GM23338 (cell line): ENCODE data around the gene AOAH. TPM values are rescaled to one million over a fixed set of nuclear protein-coding genes. Genes with fewer than 3 reads are reported as not detected.

ENCODE experiments used
- ATAC-seq: fragments of 200-7000 bp; cut with Tn5 transposase; 3 replicates; pipeline ENCODE4 v1.9.1; 2020
- DNase-seq: peaks from one replicate; pipeline ENCODE4 v3.0.0-alpha.2; 2015; ENCODE audit warnings: low spot score
- H2AFZ ChIP-seq: fragments of 200-600 bp; sonication (generic); 2 replicates; pipeline ENCODE4 v1.8.0; 2016; ENCODE audit warnings: antibody characterized with exemption, mild to moderate bottlenecking, moderate library complexity
- H3F3A ChIP-seq: fragments of 200-600 bp; sonication (generic); replicated peaks from 2 replicates; pipeline ENCODE4 v1.8.0; 2017; ENCODE audit warnings: antibody characterized with exemption, mixed run types, low read depth
- H3K27ac ChIP-seq: fragments of 200-600 bp; sonication (generic); 2 replicates; pipeline ENCODE4 v1.6.1; 2016; ENCODE audit warnings: low read depth
- H3K27me3 ChIP-seq: fragments of 200-600 bp; sonication (generic); 2 replicates; pipeline ENCODE4 v1.8.0; 2016; ENCODE audit warnings: mild to moderate bottlenecking, mixed run types, moderate library complexity; ENCODE audit not compliant: insufficient read depth
- H3K36me3 ChIP-seq: fragments of 200-600 bp; sonication (generic); 2 replicates; pipeline ENCODE4 v1.8.0; 2016; ENCODE audit warnings: mild to moderate bottlenecking; ENCODE audit not compliant: insufficient read depth
- H3K4me1 ChIP-seq: fragments of 200-600 bp; sonication (generic); 2 replicates; pipeline ENCODE4 v1.8.0; 2016; ENCODE audit warnings: mild to moderate bottlenecking, moderate library complexity; ENCODE audit not compliant: insufficient read depth
- H3K4me2 ChIP-seq: fragments of 200-600 bp; sonication (generic); 2 replicates; pipeline ENCODE4 v1.7.1; 2017; ENCODE audit warnings: mixed run types
- H3K4me3 ChIP-seq: fragments of 200-600 bp; sonication (generic); 2 replicates; pipeline ENCODE4 v1.6.1; 2016; ENCODE audit warnings: mixed run types
- H3K79me2 ChIP-seq: fragments of 200-600 bp; sonication (generic); replicated peaks from 2 replicates; pipeline ENCODE4 v1.8.0; 2017; ENCODE audit warnings: mild to moderate bottlenecking; ENCODE audit not compliant: insufficient read depth
- H3K9me2 ChIP-seq: fragments of 200-600 bp; sonication (generic); 2 replicates; pipeline ENCODE4 v1.8.0; 2017; ENCODE audit not compliant: insufficient read depth
- H4K20me1 ChIP-seq: fragments of 200-600 bp; sonication (generic); replicated peaks from 2 replicates; pipeline ENCODE4 v1.8.0; 2017; ENCODE audit warnings: mild to moderate bottlenecking; ENCODE audit not compliant: insufficient read depth
- H3K27ac Mint-ChIP-seq: 2 replicates; pipeline ENCODE4 v1.8.0; 2020; ENCODE audit warnings: inconsistent platforms, mild to moderate bottlenecking, moderate library complexity, mixed read lengths
- H3K27me3 Mint-ChIP-seq: 3 replicates; pipeline ENCODE4 v1.8.0; 2022; ENCODE audit warnings: low read depth, mild to moderate bottlenecking, moderate library complexity, mixed read lengths, inconsistent platforms; ENCODE audit not compliant: insufficient read depth, poor library complexity
- H3K36me3 Mint-ChIP-seq: 3 replicates; pipeline ENCODE4 v1.8.0; 2021; ENCODE audit warnings: low read depth, mild to moderate bottlenecking, inconsistent platforms, moderate library complexity, mixed read lengths
- H3K4me1 Mint-ChIP-seq: 3 replicates; pipeline ENCODE4 v1.8.0; 2020; ENCODE audit warnings: mild to moderate bottlenecking, inconsistent platforms, mixed read lengths
- H3K4me3 Mint-ChIP-seq: 3 replicates; pipeline ENCODE4 v1.8.0; 2021; ENCODE audit warnings: moderate library complexity, mild to moderate bottlenecking, inconsistent platforms, mixed read lengths
- H3K9me3 Mint-ChIP-seq: 3 replicates; pipeline ENCODE4 v1.8.0; 2020; ENCODE audit warnings: moderate library complexity, mild to moderate bottlenecking, inconsistent platforms, mixed read lengths
- EZH2phosphoT487 ChIP-seq: fragments of 200-600 bp; sonication (generic); IDR thresholded peaks from one replicate; pipeline ENCODE4 v1.8.1; 2018; ENCODE audit warnings: antibody characterized with exemption; ENCODE audit not compliant: unreplicated experiment
- JUNB ChIP-seq: IDR thresholded peaks from one replicate; pipeline ENCODE4 v1.6.1; 2016; ENCODE audit warnings: antibody characterized with exemption; ENCODE audit not compliant: unreplicated experiment
- NANOG ChIP-seq: IDR thresholded peaks from 2 replicates; pipeline ENCODE4 v1.6.1; 2016; ENCODE audit warnings: antibody characterized with exemption, borderline replicate concordance
- POLR2AphosphoS5 ChIP-seq: IDR thresholded peaks from 2 replicates; pipeline ENCODE4 v1.6.1; 2016; ENCODE audit warnings: antibody characterized with exemption, low read depth
- STAT1 ChIP-seq: IDR thresholded peaks from one replicate; pipeline ENCODE4 v1.6.1; 2016; ENCODE audit warnings: antibody characterized with exemption; ENCODE audit not compliant: unreplicated experiment
- ZNF114 ChIP-seq: fragments of 250-450 bp; sonication (Bioruptor Pico); IDR thresholded peaks from 2 replicates; pipeline ENCODE4 v1.5.0; 2020; ENCODE audit warnings: mild to moderate bottlenecking, moderate library complexity
- ZNF331 ChIP-seq: fragments of 250-450 bp; sonication (Bioruptor Pico); IDR thresholded peaks from 2 replicates; pipeline ENCODE4 v1.5.0; 2020; ENCODE audit warnings: low read depth, mild to moderate bottlenecking, moderate library complexity
- polyA plus RNA-seq: library from polyadenylated mRNA; unstranded; fragments of >200 nt; fragmentation: Nextera tagmentation; extraction: Ambion mirVana; gene quantifications from 2 replicates; pipeline ENCODE4 v1.2.1, GENCODE V29; 2016
- total RNA-seq: library from RNA; depleted of rRNA; stranded (reverse); fragments of >200 nt; shearing (Covaris generic); gene quantifications from 2 replicates; pipeline ENCODE4 v1.2.3, GENCODE V29; 2014
- TF ChIP-seq, protein P1 (sequence below): IDR thresholded peaks from one replicate; pipeline ENCODE4 v1.6.1; 2018; ENCODE audit warnings: antibody characterized with exemption; ENCODE audit not compliant: unreplicated experiment
- TF ChIP-seq, protein P2 (sequence below): IDR thresholded peaks from 2 replicates; pipeline ENCODE4 v1.6.1; 2016; ENCODE audit warnings: antibody characterized with exemption
- TF ChIP-seq, protein P3 (sequence below): fragments of 250-450 bp; sonication (Bioruptor Pico); IDR thresholded peaks from 2 replicates; pipeline ENCODE4 v1.5.0; 2020; ENCODE audit warnings: mild to moderate bottlenecking, moderate library complexity

AOAH gene
- total and polyA plus RNA-seq, 2 experiments from 2014 or later: not detected

DNA sequence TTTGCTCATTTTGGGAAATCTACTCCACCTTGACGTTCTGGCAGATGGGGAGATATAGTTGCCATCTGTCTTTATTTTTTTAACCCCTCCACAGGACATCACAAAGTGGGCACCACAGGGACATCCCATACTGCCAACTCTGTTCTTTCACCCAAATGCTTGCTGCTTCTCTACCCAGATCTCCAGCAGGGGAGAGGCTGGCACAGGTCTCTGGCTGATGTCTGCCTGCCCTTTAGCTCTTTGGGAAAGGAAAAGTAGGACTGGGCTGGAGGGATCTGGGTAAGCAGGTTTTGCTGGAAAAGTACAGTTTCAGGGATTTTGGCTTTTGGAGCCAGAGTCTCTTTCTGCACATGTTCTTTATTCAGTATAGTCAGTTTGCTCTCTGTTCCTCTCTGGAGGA, 178.0 kb downstream of the AOAH start:
- Mint-ChIP-seq H3K36me3 (no peaks in the 10 kb centered on the region), H3K27me3 (peaks cover 1% of the 10 kb centered on the region), H3K4me3 (no peak overlapping the region), H3K27ac (no peak overlapping the region), H3K9me3 (no peaks in the 10 kb centered on the region), H3K4me1 (no peaks in the 10 kb centered on the region; the same call in 2 of the 3 replicates)
- no peak overlapping the region for H3K27ac ChIP-seq
- no peaks in the 10 kb centered on the region for H3K79me2 ChIP-seq
- H3K9me2 ChIP-seq: peaks cover 4% of the 10 kb centered on the region; the same call in 1 of the 2 replicates
- H3K36me3 ChIP-seq: no peaks in the 10 kb centered on the region; the same call in 1 of the 2 replicates
- no peak overlapping the region for H3K4me2 ChIP-seq
- no peaks in the 10 kb centered on the region for H3K4me1 ChIP-seq
- ATAC-seq: no peak
- H3K27me3 ChIP-seq: no peaks in the 10 kb centered on the region
- DNase-seq: no peak
- H2AFZ ChIP-seq: no peak overlapping the region
- no peaks in the 10 kb centered on the region for H4K20me1 ChIP-seq
- H3F3A ChIP-seq: no peaks in the 10 kb centered on the region
- no peak overlapping the region for H3K4me3 ChIP-seq
- no peak for TF ChIP-seq ZNF331 (CRISPR knock-in tag)
- TF ChIP-seq, protein P1, sequence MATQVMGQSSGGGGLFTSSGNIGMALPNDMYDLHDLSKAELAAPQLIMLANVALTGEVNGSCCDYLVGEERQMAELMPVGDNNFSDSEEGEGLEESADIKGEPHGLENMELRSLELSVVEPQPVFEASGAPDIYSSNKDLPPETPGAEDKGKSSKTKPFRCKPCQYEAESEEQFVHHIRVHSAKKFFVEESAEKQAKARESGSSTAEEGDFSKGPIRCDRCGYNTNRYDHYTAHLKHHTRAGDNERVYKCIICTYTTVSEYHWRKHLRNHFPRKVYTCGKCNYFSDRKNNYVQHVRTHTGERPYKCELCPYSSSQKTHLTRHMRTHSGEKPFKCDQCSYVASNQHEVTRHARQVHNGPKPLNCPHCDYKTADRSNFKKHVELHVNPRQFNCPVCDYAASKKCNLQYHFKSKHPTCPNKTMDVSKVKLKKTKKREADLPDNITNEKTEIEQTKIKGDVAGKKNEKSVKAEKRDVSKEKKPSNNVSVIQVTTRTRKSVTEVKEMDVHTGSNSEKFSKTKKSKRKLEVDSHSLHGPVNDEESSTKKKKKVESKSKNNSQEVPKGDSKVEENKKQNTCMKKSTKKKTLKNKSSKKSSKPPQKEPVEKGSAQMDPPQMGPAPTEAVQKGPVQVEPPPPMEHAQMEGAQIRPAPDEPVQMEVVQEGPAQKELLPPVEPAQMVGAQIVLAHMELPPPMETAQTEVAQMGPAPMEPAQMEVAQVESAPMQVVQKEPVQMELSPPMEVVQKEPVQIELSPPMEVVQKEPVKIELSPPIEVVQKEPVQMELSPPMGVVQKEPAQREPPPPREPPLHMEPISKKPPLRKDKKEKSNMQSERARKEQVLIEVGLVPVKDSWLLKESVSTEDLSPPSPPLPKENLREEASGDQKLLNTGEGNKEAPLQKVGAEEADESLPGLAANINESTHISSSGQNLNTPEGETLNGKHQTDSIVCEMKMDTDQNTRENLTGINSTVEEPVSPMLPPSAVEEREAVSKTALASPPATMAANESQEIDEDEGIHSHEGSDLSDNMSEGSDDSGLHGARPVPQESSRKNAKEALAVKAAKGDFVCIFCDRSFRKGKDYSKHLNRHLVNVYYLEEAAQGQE: no peak
- TF ChIP-seq, protein P2, sequence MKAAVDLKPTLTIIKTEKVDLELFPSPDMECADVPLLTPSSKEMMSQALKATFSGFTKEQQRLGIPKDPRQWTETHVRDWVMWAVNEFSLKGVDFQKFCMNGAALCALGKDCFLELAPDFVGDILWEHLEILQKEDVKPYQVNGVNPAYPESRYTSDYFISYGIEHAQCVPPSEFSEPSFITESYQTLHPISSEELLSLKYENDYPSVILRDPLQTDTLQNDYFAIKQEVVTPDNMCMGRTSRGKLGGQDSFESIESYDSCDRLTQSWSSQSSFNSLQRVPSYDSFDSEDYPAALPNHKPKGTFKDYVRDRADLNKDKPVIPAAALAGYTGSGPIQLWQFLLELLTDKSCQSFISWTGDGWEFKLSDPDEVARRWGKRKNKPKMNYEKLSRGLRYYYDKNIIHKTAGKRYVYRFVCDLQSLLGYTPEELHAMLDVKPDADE: no peak
- TF ChIP-seq STAT1: no peak
- no peak for TF ChIP-seq ZNF114 (CRISPR knock-in tag)
- no peak for TF ChIP-seq NANOG
- TF ChIP-seq JUNB: no peak

DNA sequence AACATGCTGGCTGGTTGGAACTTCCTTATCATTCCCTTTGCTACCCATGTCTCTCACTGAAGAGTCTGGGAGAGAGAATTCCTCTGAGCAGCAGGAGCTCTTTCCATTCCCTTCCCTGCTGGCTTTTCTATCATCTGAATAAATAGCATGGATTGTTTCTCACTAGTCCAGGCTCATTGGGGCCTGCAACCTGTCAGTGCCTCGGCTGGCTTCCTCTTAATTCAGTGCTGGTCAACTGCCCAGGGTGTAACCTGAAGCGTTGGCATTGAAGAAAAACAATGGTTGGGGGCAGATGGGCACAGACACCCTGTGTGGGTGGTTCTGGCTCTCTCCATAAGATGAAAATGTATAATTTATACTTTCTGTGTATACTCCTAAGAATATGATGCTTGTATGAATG, 179.0 kb downstream of the AOAH start:
- H3K9me2 ChIP-seq: peaks cover 4% of the 10 kb centered on the region; the same call in 1 of the 2 replicates
- H3K79me2 ChIP-seq: no peaks in the 10 kb centered on the region
- Mint-ChIP-seq H3K4me3 (no peak overlapping the region), H3K4me1 (no peaks in the 10 kb centered on the region), H3K27me3 (peaks cover 1% of the 10 kb centered on the region), H3K27ac (no peak overlapping the region), H3K9me3 (no peaks in the 10 kb centered on the region), H3K36me3 (no peaks in the 10 kb centered on the region)
- H3K4me1 ChIP-seq: no peaks in the 10 kb centered on the region
- no peaks in the 10 kb centered on the region for H4K20me1 ChIP-seq
- no peak overlapping the region for H2AFZ ChIP-seq
- H3K4me2 ChIP-seq: no peak overlapping the region
- no peak overlapping the region for H3K27ac ChIP-seq
- DNase-seq: no peak
- ATAC-seq: no peak
- no peaks in the 10 kb centered on the region; the same call in 1 of the 2 replicates for H3K36me3 ChIP-seq
- no peaks in the 10 kb centered on the region for H3K27me3 ChIP-seq
- H3F3A ChIP-seq: no peaks in the 10 kb centered on the region
- H3K4me3 ChIP-seq: no peak overlapping the region
- TF ChIP-seq, protein P3, sequence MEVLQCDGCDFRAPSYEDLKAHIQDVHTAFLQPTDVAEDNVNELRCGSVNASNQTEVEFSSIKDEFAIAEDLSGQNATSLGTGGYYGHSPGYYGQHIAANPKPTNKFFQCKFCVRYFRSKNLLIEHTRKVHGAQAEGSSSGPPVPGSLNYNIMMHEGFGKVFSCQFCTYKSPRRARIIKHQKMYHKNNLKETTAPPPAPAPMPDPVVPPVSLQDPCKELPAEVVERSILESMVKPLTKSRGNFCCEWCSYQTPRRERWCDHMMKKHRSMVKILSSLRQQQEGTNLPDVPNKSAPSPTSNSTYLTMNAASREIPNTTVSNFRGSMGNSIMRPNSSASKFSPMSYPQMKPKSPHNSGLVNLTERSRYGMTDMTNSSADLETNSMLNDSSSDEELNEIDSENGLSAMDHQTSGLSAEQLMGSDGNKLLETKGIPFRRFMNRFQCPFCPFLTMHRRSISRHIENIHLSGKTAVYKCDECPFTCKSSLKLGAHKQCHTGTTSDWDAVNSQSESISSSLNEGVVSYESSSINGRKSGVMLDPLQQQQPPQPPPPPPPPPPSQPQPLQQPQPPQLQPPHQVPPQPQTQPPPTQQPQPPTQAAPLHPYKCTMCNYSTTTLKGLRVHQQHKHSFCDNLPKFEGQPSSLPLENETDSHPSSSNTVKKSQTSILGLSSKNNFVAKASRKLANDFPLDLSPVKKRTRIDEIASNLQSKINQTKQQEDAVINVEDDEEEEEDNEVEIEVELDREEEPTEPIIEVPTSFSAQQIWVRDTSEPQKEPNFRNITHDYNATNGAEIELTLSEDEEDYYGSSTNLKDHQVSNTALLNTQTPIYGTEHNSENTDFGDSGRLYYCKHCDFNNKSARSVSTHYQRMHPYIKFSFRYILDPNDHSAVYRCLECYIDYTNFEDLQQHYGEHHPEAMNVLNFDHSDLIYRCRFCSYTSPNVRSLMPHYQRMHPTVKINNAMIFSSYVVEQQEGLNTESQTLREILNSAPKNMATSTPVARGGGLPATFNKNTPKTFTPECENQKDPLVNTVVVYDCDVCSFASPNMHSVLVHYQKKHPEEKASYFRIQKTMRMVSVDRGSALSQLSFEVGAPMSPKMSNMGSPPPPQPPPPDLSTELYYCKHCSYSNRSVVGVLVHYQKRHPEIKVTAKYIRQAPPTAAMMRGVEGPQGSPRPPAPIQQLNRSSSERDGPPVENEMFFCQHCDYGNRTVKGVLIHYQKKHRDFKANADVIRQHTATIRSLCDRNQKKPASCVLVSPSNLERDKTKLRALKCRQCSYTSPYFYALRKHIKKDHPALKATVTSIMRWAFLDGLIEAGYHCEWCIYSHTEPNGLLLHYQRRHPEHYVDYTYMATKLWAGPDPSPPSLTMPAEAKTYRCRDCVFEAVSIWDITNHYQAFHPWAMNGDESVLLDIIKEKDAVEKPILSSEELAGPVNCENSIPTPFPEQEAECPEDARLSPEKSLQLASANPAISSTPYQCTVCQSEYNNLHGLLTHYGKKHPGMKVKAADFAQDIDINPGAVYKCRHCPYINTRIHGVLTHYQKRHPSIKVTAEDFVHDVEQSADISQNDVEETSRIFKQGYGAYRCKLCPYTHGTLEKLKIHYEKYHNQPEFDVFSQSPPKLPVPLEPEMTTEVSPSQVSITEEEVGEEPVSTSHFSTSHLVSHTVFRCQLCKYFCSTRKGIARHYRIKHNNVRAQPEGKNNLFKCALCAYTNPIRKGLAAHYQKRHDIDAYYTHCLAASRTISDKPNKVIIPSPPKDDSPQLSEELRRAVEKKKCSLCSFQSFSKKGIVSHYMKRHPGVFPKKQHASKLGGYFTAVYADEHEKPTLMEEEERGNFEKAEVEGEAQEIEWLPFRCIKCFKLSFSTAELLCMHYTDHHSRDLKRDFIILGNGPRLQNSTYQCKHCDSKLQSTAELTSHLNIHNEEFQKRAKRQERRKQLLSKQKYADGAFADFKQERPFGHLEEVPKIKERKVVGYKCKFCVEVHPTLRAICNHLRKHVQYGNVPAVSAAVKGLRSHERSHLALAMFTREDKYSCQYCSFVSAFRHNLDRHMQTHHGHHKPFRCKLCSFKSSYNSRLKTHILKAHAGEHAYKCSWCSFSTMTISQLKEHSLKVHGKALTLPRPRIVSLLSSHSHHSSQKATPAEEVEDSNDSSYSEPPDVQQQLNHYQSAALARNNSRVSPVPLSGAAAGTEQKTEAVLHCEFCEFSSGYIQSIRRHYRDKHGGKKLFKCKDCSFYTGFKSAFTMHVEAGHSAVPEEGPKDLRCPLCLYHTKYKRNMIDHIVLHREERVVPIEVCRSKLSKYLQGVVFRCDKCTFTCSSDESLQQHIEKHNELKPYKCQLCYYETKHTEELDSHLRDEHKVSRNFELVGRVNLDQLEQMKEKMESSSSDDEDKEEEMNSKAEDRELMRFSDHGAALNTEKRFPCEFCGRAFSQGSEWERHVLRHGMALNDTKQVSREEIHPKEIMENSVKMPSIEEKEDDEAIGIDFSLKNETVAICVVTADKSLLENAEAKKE (CRISPR knock-in tag): no peak
- TF ChIP-seq POLR2AphosphoS5 (no peak), EZH2phosphoT487 (no peak), ZNF114 (CRISPR knock-in tag) (no peak)
- TF ChIP-seq, protein P2: no peak
